Body of pancreas (tissue), 4 donors: Measurements from ENCODE around the gene SLC24A3.

ENCODE experiments used
- POLR2A ChIP-seq, 3 donors: fragments of 450-650 bp; IDR thresholded peaks; one replicate each; pipeline ENCODE4 v1.6.1; 2016; ENCODE audit warnings: antibody characterized with exemption in 3 of 3, mild to moderate bottlenecking in 2 of 3
- TF ChIP-seq, protein P1 (sequence below), 7 experiments: fragments of 450-650 bp in 4 of 7; fragments of 200-600 bp in 3 of 7; sonication (generic) in 3 of 7; IDR thresholded peaks; one replicate each; pipeline ENCODE4 v1.5.1; 2016 to 2019; ENCODE audit warnings: antibody characterized with exemption in 7 of 7

DNA sequence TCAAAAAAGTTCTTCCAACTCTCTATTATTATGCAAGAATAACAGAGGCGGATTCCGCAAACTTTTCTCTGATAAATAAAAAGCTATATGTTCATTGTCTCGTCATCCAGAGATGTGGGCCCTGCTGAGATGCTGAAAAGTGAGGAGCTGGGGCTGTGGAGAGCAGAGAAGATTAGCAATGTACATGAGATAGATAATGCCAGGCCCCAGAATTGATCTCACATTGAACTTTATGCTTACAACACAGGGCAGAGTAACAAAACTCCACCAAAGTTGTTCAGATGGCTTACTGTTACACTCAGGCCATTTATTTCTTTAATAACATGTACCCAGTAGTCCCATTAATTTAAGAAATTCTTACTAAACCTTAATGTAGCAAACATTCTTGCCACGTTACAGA is 512.9 kb downstream of the SLC24A3 start:
- TF ChIP-seq, protein P1, sequence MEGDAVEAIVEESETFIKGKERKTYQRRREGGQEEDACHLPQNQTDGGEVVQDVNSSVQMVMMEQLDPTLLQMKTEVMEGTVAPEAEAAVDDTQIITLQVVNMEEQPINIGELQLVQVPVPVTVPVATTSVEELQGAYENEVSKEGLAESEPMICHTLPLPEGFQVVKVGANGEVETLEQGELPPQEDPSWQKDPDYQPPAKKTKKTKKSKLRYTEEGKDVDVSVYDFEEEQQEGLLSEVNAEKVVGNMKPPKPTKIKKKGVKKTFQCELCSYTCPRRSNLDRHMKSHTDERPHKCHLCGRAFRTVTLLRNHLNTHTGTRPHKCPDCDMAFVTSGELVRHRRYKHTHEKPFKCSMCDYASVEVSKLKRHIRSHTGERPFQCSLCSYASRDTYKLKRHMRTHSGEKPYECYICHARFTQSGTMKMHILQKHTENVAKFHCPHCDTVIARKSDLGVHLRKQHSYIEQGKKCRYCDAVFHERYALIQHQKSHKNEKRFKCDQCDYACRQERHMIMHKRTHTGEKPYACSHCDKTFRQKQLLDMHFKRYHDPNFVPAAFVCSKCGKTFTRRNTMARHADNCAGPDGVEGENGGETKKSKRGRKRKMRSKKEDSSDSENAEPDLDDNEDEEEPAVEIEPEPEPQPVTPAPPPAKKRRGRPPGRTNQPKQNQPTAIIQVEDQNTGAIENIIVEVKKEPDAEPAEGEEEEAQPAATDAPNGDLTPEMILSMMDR (IDR thresholded peaks at IDR 0.05): no peak
- TF ChIP-seq POLR2A (IDR thresholded peaks at IDR 0.05): no peak
